Activated CD8-positive, alpha-beta memory T cell treated with anti-CD3 and anti-CD28 coated beads, Interleukin-2, amount 50 U/mL, for 1 hour (primary cell): ENCODE results near the gene TBC1D4.
"Not testable (repeated sequence)": the region's sequence is repeated elsewhere in the genome, so short reads cannot be mapped to it uniquely, and the experiment has no call there.

Source experiments
- DNase-seq: peaks from one replicate; pipeline ENCODE4 v3.0.0-alpha.2; 2020; ENCODE audit errors: extremely low read depth

TBC1D4 gene

GRCh38 chr13:75285310-75285709, 196.7 kb downstream of the TBC1D4 start:
- DNase-seq: no peak

GRCh38 chr13:75279834-75280369, 202.1 kb downstream of the TBC1D4 start:
- no peak for DNase-seq

GRCh38 chr13:75273695-75274094, 208.3 kb downstream of the TBC1D4 start:
- not testable (repeated sequence) for DNase-seq

GRCh38 chr13:75271846-75272245, 210.1 kb downstream of the TBC1D4 start:
- DNase-seq: no peak

GRCh38 chr13:75268481-75268880, 213.5 kb downstream of the TBC1D4 start:
- DNase-seq: not testable (repeated sequence)

GRCh38 chr13:75264611-75265010, 217.4 kb downstream of the TBC1D4 start:
- DNase-seq: no peak

GRCh38 chr13:75263741-75264407, 218.1 kb downstream of the TBC1D4 start:
- DNase-seq: no peak

- DNase-seq: no peak
Measured at GRCh38 chr13:75258159-75258782, 223.7 kb downstream of the TBC1D4 start.

- no peak for DNase-seq
Measured at GRCh38 chr13:75256922-75257321, 225.0 kb downstream of the TBC1D4 start.

- DNase-seq: no peak
Measured at GRCh38 chr13:75255653-75256052, 226.3 kb downstream of the TBC1D4 start.

- DNase-seq: no peak
Measured at GRCh38 chr13:75255147-75255546, 226.8 kb downstream of the TBC1D4 start.

- DNase-seq: no peak
Measured at GRCh38 chr13:75251188-75251587, 230.8 kb downstream of the TBC1D4 start.

GRCh38 chr13:75250526-75251178, 231.3 kb downstream of the TBC1D4 start:
- DNase-seq: no peak

- DNase-seq: not testable (repeated sequence)
Measured at GRCh38 chr13:75245578-75245977, 236.4 kb downstream of the TBC1D4 start.

- DNase-seq: not testable (repeated sequence)
Measured at GRCh38 chr13:75240240-75240639, 241.7 kb downstream of the TBC1D4 start.

- no peak for DNase-seq
Measured at GRCh38 chr13:75236774-75237173, 245.2 kb downstream of the TBC1D4 start.
